Measurements from ENCODE around the gene RBP3.

The RBP3 gene

DNA sequence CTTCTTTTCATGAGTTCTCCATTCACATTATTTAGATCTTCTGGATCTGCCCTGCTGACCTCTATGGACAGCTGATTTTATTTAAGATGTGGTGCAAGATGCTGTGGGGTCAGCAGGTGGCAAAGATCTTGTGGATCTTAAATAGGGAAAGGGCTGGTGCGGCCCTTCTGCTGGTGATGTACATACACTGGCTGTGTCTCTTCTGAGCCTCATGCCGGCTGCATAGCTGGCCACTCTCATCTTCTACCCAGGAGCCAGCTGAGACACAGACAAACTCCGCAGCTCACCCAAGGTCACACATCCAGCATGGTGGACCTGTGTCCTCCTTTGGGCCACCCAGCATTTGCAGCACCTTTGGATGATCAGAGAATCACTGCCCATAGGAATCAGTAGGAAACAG, 9.7 kb downstream of the RBP3 start:
- no peak for DNase-seq (ENCODE audit: extremely low spot score)
- POLR2A ChIA-PET, result no interaction called here
- TF ChIP-seq, protein P1, sequence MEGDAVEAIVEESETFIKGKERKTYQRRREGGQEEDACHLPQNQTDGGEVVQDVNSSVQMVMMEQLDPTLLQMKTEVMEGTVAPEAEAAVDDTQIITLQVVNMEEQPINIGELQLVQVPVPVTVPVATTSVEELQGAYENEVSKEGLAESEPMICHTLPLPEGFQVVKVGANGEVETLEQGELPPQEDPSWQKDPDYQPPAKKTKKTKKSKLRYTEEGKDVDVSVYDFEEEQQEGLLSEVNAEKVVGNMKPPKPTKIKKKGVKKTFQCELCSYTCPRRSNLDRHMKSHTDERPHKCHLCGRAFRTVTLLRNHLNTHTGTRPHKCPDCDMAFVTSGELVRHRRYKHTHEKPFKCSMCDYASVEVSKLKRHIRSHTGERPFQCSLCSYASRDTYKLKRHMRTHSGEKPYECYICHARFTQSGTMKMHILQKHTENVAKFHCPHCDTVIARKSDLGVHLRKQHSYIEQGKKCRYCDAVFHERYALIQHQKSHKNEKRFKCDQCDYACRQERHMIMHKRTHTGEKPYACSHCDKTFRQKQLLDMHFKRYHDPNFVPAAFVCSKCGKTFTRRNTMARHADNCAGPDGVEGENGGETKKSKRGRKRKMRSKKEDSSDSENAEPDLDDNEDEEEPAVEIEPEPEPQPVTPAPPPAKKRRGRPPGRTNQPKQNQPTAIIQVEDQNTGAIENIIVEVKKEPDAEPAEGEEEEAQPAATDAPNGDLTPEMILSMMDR (IDR thresholded peaks at IDR 0.05; ENCODE audit: control extremely low read depth, extremely low read depth, low read depth, missing control alignments), result no peak
- CTCF ChIA-PET, result interaction anchor here (1.0 to 1.7 kb wide), 3 partner anchors 15 to 310 kb away, joined by 3 to 4 read pairs (median 3); no protein-coding TSS in a partner anchor

DNA sequence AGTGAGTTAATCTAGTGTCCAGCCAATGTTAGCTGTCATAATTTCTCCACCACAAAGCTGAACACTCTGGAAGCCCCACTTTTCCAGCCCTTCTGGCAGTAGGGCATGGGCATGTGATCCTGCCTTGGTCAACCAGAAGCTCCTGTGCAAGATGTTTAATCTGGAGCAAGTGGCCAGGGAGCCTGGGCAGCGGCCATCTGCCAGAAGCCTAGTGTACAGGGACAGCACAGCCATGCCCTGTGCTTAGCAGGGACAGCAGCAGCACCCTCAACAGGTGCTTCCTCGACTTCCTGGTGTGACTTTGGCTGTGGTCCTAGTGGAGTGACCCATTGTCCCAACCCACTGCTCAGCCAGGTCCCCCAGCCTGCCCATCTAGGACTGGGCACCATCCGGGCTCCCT, 10.3 kb downstream of the RBP3 start:
- TF ChIP-seq, protein P1 (IDR thresholded peaks at IDR 0.05; ENCODE audit: control extremely low read depth, extremely low read depth, low read depth, missing control alignments), result no peak
- CTCF ChIA-PET, result interaction anchor here (1.0 to 1.7 kb wide), 3 partner anchors 14 to 311 kb away, joined by 3 to 4 read pairs (median 3); no protein-coding TSS in a partner anchor
- DNase-seq (ENCODE audit: extremely low spot score), result no peak
- POLR2A ChIA-PET, result no interaction called here

DNA sequence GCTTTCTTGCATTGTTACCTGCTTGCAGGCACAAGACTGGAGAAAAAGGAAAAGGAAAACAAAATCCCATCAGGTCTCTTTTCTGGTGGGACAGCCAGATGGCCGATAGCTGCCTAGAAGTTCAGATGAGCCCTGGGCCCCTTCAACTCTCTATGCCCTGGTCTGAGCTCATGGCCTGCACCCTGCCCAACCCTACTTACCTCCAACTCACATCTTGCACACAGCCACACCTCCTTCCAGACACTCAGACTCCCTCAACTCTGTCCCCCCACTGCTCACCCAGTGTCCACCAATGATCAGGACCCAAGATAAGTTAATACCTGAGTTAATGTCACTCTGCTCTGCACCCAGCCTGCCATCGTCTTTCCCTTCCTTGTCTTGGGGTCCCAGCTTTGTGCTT, 10.9 kb downstream of the RBP3 start:
- ChIA-PET POLR2A (no interaction called here), CTCF (interaction anchor here (1.1 kb wide), 1 partner anchor 18 kb away, joined by 3 read pairs; no protein-coding TSS in a partner anchor)
- TF ChIP-seq, protein P1 (IDR thresholded peaks at IDR 0.05; ENCODE audit: control extremely low read depth, extremely low read depth, low read depth, missing control alignments), result no peak
- no peak for DNase-seq (ENCODE audit: extremely low spot score)

DNA sequence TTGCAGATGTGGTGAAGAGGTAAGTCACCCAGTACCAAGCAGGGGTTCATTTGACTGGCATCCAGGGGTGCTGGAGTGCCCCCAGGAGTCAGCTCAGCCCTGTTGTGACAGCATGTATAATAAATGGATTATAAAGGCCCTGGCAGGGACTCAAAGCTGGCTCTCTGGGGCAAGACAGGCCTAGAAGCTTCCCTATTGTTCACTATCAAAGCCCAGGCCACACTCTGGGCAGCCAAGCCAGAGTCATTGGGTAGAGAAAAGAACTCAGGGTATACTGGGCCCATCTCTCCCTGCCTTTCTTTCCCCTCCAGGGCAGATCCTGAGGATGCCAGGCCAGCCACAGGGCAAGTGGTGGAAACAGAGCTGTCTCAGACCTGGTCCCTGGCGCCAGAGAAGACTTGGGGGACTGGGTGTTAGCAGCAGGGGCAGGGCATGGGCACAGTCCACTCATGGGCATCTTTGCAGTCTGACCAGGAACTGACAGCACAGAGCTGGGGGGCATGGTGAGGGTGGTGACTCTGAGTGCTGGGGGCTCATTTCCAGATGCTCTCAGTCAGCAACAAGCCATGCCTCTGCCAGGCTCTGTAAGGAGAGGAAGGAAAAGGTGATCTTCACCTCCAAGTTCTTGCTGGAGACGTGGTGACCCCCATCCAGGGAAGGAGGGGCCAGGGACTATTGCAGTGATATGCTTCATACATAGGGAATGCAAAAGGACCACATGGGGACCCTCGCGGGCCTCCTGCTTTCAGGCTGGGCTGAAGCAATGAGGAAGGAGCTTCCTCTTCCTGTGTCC, 11.7 kb downstream of the RBP3 start:
- POLR2A ChIA-PET, result no interaction called here
- DNase-seq (ENCODE audit: extremely low spot score), result no peak
- TF ChIP-seq, protein P1 (IDR thresholded peaks at IDR 0.05; ENCODE audit: control extremely low read depth, extremely low read depth, low read depth, missing control alignments), result no peak
- CTCF ChIA-PET, result interaction anchor here (1.0 kb wide), 1 partner anchor 13 kb away, joined by 3 read pairs; no protein-coding TSS in a partner anchor

DNA sequence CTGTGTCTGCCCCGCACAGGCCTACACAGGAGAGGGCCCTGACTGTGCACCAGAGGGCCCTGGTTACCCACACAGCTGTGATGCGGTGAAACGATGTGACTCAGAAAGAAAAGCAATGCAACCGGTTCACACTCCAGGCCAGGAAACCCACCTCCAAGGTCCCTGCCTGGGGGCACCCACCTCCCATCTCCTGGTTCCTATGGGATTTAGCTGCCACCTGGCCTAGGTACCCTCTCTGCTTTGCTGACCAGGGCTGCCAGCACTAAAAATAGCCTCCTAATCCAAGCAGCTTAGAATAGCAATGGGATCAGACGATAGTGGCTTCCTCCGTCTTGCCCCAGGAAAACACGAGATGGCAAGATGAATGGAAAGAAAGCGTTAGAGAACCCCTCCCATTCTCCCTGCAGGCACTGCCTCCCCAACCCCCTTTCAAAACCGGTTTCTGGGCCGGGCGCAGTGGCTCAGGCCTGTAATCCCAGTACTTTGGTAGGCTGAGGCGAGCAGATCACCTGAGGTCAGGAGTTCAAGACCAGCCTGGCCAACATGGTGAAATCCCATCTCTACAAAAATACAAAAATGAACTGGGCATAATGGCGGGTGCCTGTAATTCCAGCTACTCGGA, 12.4 kb downstream of the RBP3 start:
- no peak for DNase-seq (ENCODE audit: extremely low spot score)
- CTCF ChIA-PET, result interaction anchor here (1.0 to 2.4 kb wide), 4 partner anchors 13 to 82 kb away, joined by 3 to 6 read pairs (median 4); no protein-coding TSS in a partner anchor
- POLR2A ChIA-PET, result no interaction called here
- TF ChIP-seq, protein P1 (IDR thresholded peaks at IDR 0.05; ENCODE audit: control extremely low read depth, extremely low read depth, low read depth, missing control alignments), result no peak

DNA sequence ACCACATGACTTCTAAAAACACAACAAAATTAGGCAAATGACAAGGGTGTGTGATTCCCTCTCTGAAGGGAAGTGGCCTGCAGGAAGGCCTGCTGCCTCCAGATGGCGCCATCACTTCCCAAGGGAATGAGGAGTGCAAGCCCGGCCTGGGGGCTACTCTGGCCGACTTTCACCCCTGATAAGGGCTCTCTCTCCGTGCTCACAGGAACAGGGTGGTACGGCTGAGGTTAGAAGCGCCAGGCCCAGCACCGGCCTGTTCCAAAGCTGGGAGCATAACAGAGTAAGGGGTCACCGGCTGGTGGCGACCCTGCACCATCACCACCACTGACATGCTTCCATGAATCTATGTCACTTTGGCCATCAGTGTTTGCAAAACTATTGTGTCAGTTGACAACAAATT, 13.1 kb downstream of the RBP3 start:
- POLR2A ChIA-PET, result no interaction called here
- TF ChIP-seq, protein P1 (IDR thresholded peaks at IDR 0.05; ENCODE audit: control extremely low read depth, extremely low read depth, low read depth, missing control alignments), result peak; percentile 54
- DNase-seq (ENCODE audit: extremely low spot score), result peak; percentile 63

More for the DNA sequence above, 13.1 kb downstream of the RBP3 start:
- CTCF ChIA-PET, result interaction anchor here (0.7 to 2.5 kb wide), 7 partner anchors 9 to 81 kb away, joined by 3 to 10 read pairs (median 6); no protein-coding TSS in a partner anchor
